B cell (primary cell): Measurements from ENCODE around the gene ARHGAP6.

Experiments used
- CTCF ChIP-seq: fragments of 200-600 bp; IDR thresholded peaks from one replicate; pipeline ENCODE4 v1.8.0; 2022; ENCODE audit warnings: antibody characterized with exemption, mild to moderate bottlenecking
- EZH2 ChIP-seq: IDR thresholded peaks from 2 replicates; pipeline ENCODE4 v1.6.1; 2012; ENCODE audit warnings: borderline replicate concordance, low read depth, mild to moderate bottlenecking, moderate library complexity, low read length; ENCODE audit not compliant: insufficient read depth, poor library complexity, severe bottlenecking

DNA sequence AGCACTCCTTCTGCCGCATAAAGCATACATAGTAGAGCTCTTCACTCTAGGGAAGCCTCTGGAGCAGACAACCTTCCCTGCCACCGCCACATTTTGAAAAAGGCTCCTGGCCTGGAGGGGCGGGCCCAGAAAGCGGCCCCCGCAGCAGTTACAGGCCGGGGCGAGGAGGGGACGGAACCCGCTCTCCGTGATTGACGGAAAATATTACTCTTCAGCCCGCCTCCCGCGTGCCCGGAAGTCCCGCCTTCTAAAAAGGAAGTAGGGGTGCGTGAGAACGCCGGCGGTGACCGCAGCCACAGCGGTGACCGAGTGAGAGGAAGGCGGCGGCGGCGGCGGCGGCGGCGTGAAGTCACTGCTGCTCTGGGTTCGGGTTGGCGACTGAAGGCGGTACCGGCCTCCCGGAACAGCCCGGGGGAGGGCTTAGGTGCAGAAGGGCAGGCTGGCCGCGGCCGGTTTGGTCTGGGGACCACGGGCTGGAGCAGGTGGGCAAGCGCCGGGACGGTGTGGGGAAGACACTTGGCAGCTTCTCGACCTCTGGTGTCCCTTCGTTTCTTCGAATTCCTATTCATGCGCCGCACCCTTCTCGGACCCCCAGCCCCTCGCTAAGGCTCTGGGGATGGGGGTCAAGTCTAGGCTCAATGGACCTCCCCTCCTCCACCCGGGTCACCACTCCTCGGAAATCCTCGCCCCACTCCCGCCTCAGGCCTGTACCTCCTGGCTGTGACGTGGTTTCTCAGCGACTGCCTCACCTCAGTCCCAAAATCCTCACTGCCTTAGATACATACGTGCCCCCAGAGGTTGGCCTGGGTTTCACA is 554.5 kb downstream of the ARHGAP6 start, which contains the start of gene HCCS:
- TF ChIP-seq CTCF (no peak), EZH2 (no peak)
